Fibroblast of the aortic adventitia (primary cell): ENCODE data around the gene AKAP13. TPM values are rescaled to one million over a fixed set of nuclear protein-coding genes. Genes with fewer than 3 reads are reported as not detected.
"Not testable (repeated sequence)": the region's sequence is repeated elsewhere in the genome, so short reads cannot be mapped to it uniquely, and the experiment has no call there.

Source experiments
- DNase-seq: peaks from one replicate; pipeline ENCODE4 v3.0.0-alpha.2; 2010; ENCODE audit warnings: low read depth
- H3K4me3 ChIP-seq: 2 replicates; pipeline ENCODE4 v1.5.1; 2011; ENCODE audit warnings: low read depth, mild to moderate bottlenecking, control low read depth, low read length, moderate library complexity
- total RNA-seq: library from RNA; depleted of rRNA; stranded (reverse); fragments of >200 nt; gene quantifications from 2 replicates; pipeline ENCODE4 v1.2.3, GENCODE V29; 2012; ENCODE audit warnings: low replicate concordance
- TF ChIP-seq, protein P1 (sequence below): IDR thresholded peaks from 2 replicates; pipeline ENCODE4 v1.5.1; 2011; ENCODE audit warnings: mild to moderate bottlenecking, low read length, control low read depth, inconsistent platforms; ENCODE audit not compliant: insufficient read depth

AKAP13 gene
- total RNA-seq, 1 donor: 89.9 TPM

DNA sequence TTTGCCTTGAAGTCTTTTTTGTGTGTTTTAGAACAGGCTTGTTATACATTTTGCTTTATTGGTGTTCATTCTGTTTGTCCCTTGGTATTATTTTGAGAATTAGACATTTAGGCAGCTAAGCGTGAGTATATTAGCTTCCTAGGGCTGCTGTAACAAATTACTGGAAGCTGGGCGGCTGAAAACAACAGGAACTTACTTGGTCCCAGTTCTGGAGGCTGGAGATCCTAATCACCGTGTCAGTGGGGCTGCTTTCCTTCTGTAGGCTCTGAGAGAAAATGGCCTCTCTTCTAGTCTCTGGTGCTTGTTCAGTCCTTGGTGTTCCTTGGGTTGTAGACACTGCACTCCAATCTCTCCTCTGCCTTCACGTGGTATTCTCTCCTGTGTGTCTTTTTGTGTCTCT lies 272.1 kb downstream of the AKAP13 start:
- no peak for DNase-seq
- H3K4me3 ChIP-seq: no peak overlapping the region
- TF ChIP-seq, protein P1, sequence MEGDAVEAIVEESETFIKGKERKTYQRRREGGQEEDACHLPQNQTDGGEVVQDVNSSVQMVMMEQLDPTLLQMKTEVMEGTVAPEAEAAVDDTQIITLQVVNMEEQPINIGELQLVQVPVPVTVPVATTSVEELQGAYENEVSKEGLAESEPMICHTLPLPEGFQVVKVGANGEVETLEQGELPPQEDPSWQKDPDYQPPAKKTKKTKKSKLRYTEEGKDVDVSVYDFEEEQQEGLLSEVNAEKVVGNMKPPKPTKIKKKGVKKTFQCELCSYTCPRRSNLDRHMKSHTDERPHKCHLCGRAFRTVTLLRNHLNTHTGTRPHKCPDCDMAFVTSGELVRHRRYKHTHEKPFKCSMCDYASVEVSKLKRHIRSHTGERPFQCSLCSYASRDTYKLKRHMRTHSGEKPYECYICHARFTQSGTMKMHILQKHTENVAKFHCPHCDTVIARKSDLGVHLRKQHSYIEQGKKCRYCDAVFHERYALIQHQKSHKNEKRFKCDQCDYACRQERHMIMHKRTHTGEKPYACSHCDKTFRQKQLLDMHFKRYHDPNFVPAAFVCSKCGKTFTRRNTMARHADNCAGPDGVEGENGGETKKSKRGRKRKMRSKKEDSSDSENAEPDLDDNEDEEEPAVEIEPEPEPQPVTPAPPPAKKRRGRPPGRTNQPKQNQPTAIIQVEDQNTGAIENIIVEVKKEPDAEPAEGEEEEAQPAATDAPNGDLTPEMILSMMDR: no peak

DNA sequence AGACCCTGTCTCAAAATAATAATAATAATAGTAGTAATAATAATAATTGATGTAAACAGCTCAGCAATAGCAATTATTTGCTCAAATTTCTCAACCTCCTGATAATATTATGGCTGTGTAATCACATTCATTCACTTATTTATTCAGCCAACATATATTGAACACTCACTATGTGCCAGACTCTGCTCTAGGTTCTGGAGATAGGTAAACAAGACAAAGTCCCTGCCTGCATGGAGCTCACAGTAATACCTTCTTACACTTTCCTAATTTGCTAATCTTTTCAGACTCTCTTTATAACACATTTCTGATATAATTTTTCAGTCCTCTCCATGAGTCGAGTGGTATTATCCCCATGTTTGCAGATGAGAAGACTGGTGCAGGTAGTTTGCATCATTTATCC lies 276.7 kb downstream of the AKAP13 start:
- no peak overlapping the region for H3K4me3 ChIP-seq
- no peak for DNase-seq
- TF ChIP-seq, protein P1: no peak

- DNase-seq: no peak
- H3K4me3 ChIP-seq: no peak overlapping the region
- TF ChIP-seq, protein P1: no peak
Observed at GRCh38 chr15:85658816-85659215, 278.4 kb downstream of the AKAP13 start.

- TF ChIP-seq, protein P1: no peak
- H3K4me3 ChIP-seq: no peak overlapping the region
- DNase-seq: no peak
Observed at GRCh38 chr15:85661859-85662258, 281.5 kb downstream of the AKAP13 start.

DNA sequence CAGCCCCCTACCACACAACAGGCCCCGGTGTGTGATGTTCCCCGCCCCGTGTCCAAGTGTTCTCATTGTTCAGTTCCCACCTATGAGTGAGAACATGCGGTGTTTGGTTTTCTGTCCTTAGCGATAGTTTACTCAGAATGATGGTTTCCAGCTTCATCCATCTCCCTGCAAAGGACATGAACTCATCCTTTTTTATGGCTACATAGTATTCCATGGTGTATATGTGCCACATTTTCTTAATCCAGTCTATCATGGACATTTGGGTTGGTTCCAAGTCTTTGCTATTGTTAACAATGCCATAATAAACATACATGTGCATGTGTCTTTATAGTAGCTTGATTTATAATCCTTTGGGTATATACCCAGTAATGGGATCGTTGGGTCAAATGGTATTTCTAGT lies 285.3 kb downstream of the AKAP13 start:
- not testable (repeated sequence) for H3K4me3 ChIP-seq, DNase-seq

DNA sequence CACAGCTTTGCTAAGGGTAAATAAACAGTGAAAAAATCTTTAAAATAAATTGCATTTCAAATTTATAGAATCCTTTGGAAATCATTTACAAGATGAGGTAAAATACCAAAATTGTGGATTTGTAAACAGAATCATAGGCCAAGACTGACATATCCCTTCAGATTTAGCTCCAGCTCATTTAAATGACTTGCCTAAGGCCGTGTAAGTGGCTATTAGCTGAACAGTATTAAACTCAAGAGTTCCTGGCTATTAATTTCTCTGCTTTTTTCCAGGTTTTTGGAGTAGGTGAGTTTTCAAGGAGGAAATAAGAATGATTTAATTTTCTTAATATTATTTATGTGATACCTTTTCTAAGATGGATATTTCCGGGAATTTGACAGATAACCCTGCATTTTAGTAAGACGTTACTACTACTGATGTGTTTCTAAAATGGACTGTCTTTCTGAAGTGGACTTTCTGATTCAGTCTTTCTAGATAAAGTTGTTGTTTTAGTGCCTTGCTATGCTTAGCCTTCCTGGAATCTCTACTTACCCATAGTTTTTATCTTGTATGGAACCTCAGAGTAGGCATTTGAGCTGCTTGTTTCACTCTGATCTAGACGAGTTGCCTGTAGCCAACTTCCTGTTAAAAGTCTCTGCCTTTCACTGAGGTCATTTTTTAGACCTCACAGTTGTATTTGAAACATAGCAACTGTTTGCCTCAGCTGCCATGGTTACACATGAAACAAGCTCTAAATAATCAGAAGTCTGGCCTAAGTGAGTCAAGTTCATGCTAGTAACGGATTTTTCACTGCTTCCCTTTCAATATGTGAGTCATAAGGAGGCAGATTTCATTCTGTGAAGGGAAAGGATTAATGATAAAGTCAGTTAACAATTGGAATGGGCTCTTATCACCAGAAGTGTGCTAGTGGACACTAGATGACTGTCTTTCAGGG lies 287.4 kb downstream of the AKAP13 start:
- TF ChIP-seq, protein P1: no peak
- peak; percentile 98 for DNase-seq
- no peak overlapping the region for H3K4me3 ChIP-seq

DNA sequence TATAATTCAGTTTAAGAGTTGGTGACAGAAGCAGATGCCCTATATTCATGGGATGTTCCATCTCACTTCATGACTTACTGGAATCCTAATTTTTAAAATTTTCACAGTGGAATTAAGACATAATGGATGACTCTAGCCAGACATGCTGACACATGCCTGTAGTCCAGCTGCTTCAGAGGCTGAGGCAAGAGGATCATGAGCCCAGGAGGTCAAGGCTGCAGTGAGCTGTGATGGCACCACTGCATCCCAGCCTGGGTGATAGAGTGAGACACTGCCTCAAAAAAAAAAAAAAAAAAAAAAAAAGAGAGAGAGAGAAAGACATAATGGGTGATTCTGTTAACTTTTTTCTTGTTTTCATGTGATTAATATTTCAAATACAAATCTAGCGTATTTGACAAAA lies 290.8 kb downstream of the AKAP13 start:
- no peak for DNase-seq
- TF ChIP-seq, protein P1: no peak
- H3K4me3 ChIP-seq: no peak overlapping the region
